Measurements from ENCODE around the gene NTM.
"Not testable (repeated sequence)": the region's sequence is repeated elsewhere in the genome, so short reads cannot be mapped to it uniquely, and the experiment has no call there.

Gene NTM

DNA sequence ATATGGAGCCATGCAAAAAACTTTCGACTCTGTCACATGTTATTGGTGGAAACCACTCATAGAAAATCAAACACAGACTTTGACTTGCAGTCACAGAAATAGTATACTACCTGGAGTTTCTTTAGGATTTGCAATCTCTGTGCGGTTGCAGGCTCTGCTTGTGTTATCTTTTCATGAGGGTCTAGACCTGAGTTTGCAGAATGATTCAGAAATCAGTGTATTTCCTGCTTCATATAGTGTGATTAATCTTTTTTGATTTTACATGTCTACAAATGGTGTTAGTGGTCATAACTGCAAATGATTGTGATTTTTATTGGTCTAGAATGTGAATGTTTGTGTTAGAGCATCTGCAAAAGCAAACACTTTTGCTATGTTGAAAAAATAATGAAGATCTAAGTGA lies 690.2 kb downstream of the NTM start:
- no peak for DNase-seq

DNA sequence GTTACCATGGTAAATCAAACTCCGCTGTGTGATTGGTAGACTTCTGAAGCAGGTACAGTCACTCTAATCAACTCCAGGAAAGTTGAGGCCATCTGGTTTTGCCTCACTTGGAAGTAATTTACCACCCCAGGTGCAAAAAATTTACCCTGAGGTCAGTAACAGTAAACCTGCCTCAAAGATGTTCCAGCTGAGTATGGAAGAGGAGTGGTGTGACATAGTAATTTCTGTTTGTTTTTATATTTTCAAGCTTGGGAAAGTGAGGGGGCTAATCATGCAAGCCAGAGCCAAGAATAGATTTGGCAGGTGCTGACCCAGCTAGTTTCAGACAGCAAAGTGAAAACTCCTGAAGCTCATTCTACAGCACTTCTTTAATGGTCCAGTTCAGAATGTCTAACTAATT lies 691.6 kb downstream of the NTM start:
- DNase-seq: no peak

DNA sequence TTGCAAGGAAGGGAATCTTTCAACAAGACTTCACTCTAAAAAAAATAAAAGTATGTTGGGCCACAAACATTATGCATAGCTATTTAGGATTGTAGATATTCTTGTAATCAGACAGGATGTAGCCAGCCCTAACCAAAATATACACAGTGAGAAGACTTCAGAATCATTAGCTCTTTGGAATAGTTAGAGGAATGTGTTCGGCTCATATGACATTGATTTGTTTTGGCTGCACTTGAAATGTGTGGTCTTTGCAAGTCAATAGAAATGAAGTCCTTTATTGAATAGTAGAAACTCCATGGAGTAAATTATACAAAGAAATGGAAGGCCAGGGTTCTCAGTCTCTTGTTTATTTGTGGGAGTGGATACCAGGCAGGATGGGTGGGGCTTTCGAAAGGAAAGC lies 692.1 kb downstream of the NTM start:
- DNase-seq: no peak

DNA sequence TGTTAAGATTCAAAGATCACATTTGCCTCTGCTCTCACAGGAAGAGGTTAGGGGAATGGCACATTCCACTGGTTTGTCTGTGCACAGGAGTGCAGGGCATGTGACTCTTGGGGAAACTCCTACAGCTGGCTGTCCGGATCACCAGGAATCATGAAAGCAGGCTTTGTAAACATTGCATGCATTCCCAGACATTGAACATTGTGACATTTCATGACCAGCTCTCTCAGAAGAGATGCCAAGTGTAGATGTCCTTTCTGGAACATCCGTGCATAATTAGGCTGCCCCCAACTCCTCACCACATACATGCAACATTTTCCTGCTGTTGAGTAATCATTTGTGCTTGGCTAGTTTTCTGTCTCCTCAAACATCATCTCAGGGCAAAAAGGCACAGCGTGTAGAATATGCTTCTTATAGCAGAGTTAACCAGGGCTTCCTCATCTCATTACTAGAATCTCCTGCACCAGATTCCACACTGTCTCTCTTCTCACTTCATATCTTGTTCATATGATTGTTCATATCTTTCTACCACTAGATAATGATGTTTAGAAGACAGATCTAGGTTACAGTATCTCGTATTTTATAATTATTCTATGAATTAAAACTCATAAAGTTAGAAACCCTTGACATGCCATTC lies 694.7 kb downstream of the NTM start:
- DNase-seq: peak; percentile 88

DNA sequence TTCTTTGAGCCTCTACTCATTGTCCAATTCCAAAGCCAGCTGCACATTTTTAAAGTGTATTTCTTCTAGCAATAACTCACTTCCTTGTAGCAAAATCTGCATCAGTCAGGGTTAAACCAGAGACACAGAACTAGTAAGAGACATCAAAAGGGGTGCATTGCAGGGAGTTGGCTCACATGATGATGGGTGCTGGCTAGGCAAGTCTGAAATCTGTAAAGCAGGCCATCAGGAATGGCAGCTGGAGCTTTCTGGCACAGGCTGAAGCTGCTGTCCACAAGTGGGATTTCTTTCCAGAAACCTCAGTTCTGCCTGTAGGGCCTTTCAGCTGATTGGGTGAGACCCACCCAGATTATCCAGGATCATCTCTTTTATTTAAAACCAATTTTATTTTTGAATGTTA lies 698.1 kb downstream of the NTM start:
- peak; percentile 24 for DNase-seq

DNA sequence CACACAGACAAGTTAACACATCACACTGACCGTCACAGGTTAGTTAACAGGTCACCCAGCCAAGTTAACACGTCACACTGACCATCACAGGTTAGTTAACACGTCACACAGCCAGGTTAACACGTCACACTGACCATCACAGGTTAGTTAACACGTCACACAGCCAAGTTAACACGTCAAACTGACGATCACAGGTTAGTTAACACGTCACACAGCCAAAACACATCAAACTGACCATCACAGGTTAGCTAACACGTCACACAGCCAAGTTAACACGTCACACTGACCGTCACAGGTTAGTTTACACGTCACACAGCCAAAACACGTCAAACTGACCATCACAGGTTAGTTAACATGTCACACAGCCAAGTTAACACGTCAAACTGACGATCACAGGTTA lies 699.2 kb downstream of the NTM start:
- not testable (repeated sequence) for DNase-seq

DNA sequence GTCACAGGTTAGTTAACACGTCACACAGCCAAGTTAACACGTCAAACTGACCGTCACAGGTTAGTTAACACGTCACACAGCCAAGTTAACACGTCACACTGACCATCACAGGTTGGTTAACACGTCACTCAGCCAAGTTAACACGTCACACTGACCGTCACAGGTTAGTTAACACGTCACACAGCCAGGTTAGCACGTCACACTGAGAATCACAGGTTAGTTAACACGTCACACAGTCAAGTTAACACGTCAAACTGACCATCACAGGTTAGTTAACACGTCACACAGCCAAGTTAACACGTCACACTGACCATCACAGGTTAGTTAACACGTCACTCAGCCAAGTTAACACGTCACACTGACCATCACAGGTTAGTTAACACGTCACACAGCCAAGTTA lies 700.5 kb downstream of the NTM start:
- not testable (repeated sequence) for DNase-seq

DNA sequence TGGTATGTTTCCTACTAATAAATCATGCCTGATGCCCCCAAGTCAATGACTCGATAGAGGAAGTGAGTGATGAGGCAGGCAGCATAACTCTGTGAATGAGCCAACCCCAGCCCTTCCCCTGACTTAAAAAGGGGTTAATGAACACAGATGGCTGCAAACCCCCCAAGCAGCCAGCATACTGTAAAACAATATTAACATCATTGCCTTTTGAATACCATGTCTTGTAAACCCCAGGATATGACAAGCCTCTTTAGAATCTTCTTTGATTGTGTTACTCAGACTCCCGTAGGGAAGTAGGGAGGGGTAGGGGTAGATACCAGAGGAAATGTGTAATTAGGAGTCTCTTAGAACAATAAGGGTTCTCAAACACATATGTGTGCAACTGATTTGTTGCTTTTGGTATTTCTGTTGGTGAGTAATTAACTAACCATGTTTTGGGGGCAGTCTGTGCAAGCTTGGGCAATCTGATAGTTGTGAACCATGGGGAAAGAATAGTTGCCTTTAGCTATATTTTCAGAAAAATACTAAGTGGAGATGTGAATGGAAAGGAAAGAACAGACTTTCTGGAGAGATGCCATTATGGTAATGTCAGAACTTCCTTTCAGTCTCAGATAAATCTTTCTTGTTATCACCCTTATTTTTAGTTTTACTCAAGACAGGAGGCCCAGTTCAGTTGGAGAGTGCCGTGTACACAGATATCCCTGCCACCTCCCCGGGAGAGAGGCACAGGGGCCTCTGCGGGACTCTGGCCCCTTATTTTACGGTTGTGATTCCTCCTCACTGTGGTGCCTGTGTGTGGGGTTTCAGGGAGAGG lies 701.8 kb downstream of the NTM start:
- peak; percentile 74 for DNase-seq

DNA sequence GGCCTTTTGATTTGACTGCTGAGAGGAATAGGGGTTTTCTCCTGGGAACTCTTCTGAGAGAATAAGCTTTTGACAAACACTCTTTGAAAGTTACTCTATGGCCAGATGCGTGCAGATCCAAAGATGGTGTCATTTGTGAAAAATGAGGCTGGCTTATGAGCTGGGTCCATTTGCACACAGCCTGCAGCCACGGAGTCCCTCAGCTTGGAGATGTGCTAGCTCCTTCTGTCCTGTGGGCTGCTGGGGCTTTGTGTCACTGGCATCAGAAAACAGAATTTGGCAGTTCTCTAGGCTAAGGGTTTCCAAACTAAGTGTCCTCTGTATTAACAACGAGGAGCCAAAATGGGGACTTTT lies 702.4 kb downstream of the NTM start:
- no peak for DNase-seq

DNA sequence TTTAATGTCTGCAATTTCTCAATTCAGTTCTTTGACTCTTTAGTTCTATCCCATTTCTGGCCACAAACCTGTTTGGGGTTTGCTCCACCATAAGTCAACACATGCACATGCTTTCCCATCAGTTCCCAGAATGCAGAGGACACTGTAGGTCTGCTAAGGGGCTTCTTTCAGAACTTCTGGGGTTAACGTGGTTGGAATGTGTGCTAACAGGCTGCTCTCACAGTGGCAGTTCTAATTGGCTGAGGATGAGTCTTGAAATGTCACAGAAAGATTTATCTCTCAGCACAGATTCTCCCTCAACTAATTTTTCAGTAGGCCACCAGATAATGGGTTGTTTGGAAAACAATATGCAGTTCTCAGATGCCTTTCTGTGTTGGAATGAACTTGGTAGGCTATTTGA lies 703.4 kb downstream of the NTM start:
- DNase-seq: peak; percentile 23

DNA sequence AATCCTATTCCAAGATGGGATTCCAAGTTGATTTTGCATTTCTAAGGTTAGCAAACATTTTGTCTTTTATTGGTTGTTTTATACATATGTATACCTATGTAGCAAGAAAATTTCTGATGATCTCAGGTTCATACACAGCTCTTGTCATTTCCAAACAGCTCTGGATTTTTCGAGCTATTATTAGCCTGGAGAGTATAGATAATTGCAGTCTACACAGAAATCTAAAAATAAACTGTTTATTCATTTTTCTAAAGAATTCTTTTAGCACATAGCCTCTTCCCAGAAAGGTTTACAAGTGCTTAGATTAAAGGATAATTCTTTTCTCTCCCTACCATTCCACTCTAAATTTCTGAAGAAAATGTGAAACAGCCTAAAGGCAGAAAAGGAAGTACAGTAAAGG lies 705.0 kb downstream of the NTM start:
- DNase-seq: no peak

DNA sequence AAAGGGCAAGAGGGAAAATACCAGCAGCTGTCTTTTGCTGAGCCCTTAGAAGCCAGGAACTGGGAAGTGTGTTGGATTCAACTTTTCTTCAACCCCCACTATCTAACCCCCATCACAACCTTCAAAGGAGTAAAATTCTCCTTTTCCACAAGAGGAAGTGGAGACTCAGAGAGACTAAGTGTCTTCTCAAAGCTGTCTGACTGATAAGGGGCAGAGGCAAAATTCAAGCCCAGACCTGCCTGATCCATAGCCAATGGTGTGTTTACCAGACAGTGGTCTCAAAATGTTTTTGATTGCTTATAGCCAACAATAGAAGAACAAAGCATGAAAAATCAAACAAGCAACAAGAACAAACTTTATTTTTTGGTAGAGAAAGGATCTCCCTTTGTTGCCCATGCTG lies 707.0 kb downstream of the NTM start:
- DNase-seq: peak; percentile 55

DNA sequence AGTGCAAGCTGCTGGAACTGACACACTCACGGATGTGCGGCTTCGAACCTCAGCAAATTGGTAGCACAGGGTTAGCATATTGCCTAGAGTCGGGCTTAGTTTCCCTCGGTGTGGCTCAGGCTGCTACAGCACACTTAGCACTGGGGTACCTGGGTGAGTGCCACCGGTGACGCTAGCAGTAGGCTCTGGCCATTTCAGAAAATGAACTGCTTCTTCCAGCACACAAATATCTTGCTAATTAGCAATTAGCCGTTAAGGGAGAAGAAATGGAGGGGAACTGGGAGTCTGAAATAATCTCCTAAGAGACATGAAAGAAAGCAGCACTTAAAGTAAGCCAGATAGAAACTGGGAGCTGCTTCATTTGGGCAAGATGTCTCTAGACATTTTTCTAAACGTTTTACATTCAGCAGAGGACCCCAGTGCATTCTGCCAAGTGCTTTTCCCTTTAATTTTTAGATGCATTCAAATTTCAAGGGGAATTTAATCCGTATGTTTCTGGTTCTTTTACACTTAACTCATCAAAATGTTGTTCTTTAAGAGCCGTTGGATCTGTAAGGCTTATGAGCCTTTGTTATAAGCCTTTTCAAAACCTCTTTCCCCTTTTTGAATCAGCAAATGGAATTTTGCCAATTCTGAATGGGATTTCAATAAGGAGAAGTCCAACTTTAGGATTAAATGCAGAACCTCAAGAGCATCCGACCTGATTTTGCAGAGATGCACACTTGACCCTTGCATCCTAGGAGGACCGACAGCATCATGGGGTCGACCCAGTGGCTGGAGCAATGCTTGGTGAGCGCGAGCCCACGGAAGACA lies 708.1 kb downstream of the NTM start:
- peak; percentile 44 for DNase-seq

DNA sequence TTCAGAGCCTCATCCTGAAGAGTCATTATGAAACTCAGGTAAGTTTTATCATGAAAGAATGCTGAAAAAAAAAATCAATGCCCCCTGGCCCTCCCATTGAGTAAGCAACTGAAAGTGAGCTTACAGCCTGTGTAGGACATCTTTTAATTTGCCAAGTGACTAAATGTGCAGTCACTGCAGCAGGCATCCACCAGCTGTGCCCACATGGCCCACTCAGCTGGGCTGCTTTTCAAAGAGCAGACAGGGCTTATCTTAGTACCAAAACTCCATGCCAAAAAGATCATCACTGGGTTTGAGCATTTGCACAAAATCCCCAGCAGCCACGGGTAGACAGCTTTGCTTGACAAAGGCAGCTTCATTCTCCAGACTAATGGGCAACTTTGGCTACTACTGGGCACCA lies 709.7 kb downstream of the NTM start:
- DNase-seq: no peak

DNA sequence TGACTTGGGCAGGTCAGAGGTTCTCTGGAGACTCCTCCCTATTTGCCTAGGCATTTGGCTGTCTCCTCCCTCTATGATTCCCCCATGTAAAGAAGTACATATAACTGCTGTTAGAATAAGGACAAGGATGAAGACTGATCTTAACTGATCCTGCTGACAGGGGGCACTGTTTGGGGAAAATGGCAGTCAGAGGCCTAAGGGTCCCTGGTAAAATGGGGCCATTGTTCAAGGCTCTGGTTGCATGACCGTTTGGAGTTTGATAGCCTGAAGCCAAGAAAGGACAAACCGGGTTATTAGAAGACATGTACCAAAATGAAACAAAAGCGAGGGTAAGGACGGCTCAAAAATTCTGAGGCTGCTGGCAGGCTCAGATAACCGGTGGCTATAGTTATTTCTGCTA lies 712.2 kb downstream of the NTM start:
- DNase-seq: no peak

DNA sequence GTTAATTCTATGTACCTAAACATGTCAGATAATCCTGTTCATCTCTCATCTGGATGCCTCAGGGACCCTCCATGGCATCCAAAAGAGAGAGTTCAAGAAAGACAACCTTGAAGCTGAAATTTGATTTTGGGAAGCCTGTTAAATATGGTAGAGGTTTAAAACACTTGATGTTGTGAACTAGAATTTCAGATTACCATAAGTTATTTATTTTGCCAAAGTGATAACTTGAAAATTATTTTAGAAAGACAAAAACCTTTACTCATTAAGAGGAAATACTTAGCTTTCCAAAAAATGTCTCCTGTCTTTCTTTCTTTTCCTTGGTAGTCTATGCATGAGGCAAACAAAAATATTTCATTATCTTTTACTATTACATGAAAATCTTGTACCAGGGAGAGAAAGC lies 714.0 kb downstream of the NTM start:
- no peak for DNase-seq

DNA sequence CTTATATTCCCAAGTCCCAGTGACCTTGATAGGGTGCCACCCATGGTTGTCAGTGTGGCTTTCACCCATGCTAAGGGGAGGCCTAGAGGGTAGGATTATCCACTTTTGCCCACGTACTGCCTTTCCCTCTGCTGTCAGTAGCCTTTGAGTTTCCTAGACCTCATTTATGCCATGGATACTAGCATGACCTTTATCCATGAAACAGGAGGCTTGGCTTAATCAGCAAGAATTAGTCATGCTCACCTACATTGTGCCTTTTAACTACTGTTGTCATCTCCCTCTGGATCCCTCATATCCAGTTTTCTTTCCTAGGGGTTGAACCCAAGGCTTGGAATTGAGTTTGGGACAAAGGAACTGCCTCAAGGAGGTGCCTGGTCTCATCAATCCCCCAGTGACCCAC lies 716.7 kb downstream of the NTM start:
- no peak for DNase-seq

DNA sequence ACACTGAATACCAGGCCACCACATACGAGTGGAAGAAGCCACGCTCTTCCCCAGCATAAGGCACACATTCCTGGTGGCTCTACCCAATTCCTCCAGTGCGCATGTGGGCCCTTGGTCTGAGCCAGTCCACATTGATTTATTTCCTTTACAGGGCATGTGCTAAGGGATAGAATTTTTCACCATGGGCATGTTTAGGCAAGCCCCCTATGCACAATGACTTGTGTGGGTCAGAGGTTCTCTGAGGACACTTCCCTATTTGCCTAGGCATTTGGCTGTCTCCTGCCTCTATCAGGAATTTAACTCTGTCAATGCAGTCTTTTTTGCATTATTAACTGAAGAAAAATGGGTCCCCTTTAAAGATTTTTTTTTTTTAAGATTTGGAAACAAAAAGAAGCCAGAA lies 718.1 kb downstream of the NTM start:
- peak; percentile 68 for DNase-seq

DNA sequence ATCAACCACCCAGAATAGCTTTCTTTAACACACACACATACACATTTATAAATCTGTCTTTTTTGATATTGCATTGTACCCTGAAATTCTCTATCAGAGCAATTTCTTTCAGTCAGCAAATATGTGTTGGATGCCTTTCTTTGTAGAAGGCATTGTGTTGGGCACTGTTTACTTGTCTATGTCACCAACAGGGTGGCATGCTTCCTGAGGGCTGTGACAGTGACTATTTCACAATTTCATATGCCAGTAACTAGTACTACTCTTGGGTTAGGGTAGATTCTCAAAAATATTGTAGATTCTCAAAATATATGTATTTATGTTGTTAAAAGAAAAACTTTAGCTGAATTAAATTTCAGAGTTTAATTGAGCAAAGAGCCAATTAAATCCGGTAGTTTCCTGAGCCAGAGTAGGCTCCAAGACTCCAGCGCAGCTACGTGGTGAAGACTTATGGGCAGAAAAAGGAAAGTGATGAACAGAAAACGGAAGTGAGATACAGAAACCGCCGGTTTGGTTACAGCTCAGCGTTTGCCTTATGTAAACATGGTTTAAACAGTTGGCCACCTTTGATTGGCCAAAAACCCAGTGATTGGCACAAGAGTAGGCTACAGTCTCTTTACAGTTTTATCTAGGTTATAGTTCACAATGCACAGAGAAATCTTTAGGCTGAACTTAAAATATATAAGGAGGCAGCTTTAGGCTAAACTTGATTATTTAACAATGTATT lies 723.3 kb downstream of the NTM start:
- DNase-seq: peak; percentile 97

DNA sequence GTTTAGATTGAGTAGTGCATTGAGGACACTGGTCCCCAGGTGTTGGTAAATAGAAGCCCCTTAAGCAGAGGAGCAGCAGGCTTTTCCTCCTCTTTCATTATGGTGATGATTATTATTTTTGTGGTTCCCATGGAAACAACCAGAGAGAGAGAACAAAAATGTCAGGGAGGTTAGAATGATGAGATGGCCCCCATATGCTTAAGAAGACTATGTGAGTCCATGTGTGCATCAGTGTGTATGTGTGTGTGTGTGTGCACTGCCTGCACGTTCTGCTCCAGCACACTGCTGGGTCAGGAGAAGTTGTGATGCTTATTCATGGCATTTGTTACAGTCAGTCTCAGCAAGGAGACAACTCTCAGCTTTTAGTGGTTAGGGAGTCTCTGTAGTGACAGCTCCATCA lies 724.2 kb downstream of the NTM start:
- DNase-seq: no peak

DNA sequence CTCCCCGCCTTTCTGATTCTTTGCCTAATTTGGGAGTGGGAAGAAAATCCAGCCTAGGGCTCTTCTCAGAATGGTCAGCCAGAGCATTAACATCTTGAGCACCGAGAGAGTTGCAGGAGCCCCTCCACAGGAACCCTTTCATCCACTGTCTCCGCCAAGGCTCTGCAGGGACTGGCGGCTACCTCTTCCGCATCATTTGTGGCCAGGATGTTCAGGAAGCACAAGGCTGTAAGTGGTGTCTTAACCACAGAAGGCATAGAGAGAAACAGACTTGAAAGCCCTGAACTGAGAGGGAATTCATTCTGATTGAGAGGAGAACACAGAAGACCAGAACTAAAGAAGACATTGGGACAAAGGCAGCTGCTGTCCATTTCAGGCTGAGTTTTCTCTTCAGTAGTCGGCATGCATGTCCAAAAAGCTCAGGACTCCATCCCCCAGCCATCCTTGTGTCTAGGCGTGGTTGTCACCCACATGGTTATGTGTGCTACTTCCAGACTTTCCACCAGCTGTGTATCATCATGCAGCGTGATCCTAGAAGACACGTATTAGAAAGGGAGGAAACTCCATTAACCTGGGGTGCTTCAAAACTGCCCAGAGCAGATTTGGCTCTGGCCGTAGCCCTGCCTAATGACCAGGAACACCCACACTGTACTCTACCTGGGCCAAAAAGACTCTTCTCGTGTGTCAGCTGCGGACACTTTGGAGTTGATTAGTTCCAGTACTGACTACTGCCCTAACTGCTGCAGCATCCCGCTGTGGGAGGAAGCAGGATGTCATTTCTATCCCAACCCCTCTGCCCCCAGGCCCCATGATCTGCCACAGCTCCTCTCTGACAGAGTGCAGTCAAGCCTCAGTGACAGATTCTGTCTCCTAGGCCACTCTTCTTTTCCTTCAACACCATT lies 725.1 kb downstream of the NTM start:
- DNase-seq: peak; percentile 77

DNA sequence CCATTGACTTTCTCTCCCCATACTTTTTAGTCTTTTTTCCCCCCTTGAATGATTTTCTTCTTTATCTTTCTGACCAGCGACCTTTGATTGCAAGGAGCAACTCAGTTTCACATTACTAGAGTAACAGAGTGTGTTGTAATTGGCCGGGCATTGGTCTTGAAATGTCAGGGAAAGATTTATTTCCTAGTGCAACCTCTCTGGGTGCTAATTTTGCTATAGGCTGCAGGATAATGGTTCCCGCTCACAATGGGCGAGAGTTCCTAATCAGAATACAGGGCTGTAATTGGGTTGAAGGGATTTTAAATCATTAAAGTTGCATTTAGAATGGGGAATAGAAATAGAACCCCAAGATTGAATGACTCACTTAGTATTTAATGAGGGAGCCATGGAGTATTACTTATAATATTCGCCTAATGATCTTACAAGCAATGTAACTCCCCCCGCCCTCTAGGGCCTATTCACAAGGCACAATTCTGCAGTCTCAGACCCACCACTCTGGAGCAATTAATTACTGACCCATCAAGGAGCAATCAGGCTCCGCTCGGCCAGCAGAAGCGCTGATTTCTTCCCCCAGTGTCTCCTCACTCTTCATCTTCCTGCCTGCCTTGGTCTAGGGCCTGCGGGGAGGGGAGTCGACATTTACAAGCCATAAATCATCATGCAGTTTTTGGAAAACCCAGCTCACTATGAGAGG lies 725.9 kb downstream of the NTM start:
- DNase-seq: no peak
